HG03159 (cell line): ENCODE measurements around the gene TEAD3.
"Not testable (repeated sequence)": the region's sequence is repeated elsewhere in the genome, so short reads cannot be mapped to it uniquely, and the experiment has no call there.

Experiments used
- ATAC-seq: cut with Tn5 transposase; IDR thresholded peaks from one replicate; pipeline ENCODE4 v1.9.1; 2021; ENCODE audit warnings: mild to moderate bottlenecking, moderate library complexity; ENCODE audit not compliant: unreplicated experiment

The TEAD3 gene

DNA sequence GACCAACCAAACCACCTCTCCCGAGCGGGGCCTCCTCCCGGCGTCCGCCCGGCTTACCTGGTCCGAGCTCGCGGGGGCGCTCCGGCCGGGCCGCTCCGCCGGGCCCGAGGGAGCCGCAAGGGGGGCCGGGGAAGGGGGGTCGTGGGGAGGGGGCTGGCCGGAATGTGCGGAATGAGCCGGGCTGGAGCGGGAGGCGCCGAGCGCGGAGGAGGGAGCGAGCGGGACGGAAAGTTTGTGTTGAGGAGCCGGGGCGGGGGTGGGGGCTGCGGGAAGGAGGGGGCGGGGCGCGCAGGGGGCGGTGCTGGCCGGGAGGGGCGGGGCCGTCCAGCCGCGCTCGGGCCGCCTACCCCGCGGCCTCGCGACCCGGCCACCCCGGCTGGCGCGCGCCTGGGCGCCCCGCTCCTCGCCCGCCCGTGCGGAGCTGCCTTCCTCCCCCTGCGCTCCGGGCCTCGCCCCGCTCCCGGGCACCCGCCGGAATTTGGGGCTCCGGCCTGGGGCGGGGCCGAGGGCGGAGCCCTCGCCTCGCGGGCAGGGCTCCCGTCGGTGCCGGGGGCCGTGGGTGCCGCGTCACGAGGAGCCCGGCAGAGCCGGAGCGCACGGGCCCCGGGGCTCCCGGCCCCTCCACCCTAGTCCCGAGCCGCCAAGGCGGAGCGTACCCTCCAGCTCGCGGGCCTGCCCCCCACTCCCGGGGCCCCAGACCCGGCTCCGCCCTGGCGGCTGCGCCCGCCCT lies at the start of gene TEAD3:
TSS of gene TEAD3 (minus strand) at position 239 of the 730 bp plus-strand sequence.
- ATAC-seq, result peak; percentile 53

DNA sequence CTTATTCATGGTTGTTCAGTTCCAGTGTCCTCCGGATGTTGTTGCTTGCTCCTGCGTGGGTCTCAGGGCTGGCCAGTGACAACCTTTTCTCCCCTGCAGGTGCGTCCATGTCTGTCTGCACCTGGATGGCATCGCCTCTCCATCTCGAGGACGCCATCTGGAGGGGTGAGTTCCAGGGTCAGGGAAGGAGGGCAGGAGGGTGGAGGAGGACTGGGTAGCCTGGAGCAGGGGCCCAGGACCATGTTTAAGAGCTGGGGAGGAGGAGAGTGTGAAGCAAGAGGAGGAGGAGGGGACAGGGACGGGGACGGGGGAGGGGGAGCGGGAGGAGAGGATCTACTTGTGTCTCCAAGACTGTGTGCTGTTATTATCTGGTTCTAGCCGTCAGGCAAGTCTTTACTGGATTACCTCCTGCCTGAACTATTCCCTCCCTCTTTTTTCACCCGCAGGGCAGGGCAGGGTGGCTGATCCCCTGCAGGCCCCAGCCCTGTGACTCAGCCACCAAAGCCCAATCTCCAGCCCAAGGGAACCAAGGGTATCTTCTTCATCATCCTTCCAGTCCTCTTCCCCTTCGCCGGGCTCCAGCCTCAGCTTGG lies 48.0 kb upstream of the TEAD3 start:
- no peak for ATAC-seq

- ATAC-seq, result no peak
These were observed 46.7 kb upstream of the TEAD3 start for GRCh38 chr6:35543459-35544193.

GRCh38 chr6:35541836-35542235 lies 45.0 kb upstream of the TEAD3 start:
- no peak for ATAC-seq

DNA sequence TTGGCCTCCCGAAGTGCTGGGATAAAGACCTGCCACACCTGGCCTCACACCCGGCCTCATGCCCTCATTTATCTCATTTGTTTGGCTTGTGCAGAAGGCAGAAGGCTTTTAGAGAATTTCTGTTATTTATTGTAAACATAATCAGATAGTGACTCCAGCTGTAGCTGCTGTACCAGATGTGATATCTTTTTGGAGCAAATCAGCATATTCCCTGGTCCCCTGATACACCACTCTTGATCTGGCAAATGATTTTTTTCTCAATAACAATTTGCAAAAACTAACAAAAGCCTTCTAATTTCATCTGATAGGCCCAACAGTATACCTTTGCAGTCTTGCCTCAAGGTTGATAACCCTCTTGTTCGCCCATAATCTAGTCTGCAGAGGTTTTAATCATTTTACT lies 42.3 kb upstream of the TEAD3 start:
- no peak for ATAC-seq

DNA sequence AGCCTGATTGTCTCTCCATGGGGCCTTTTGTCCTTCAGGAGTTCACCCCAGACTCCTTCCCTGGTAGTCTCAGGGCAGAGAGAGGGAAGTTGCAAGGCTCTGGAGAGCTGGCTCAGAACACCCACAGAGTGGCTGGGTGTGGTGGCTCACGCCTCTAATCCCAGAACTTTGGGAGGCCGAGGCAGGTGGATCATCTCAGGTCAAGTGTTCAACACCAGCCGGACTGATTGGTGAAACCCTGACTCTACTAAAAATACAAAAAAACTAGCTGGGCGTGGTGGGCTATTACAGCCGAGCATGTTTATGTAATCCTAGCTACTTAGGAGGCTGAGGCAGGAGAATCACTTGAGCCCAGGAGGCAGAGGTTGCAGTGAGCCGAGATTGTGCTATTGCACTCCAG lies 39.0 kb upstream of the TEAD3 start:
- not testable (repeated sequence) for ATAC-seq

DNA sequence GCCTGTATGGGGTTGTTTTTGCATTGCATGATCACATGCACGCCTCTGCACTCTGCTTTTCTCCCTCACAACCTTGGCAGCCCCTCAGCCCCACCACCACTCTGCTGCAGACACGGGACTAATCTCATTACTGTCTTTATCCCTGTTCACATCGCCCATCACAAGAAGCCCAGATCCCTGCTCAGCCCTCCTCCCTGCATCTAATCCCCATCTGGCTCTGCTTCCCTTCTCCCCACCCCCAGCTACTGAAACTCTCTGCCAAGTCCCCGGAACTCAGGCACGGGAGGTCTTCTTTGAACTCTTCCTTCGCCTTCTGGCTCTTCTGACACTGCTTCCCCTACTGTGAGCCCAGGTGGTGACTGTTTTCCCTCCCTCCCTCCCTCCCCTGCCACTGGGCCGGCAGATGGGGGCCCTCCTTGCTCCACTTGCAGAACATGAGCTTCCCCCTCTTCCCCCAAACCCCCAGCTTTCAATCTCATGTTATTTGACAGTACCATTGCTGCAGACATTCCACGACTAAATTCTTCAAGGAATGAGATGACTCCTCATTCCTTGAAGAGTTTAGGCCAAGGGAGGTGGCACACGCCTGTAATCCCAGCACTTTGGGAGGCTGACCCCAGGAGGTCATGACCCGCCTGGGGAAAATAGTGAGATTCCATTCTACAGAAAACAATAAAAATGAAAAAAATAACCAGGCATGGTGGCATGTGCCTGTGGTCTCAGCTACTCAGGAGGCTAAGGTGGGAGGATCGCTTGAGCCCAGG lies 37.7 kb upstream of the TEAD3 start:
- ATAC-seq, result no peak

DNA sequence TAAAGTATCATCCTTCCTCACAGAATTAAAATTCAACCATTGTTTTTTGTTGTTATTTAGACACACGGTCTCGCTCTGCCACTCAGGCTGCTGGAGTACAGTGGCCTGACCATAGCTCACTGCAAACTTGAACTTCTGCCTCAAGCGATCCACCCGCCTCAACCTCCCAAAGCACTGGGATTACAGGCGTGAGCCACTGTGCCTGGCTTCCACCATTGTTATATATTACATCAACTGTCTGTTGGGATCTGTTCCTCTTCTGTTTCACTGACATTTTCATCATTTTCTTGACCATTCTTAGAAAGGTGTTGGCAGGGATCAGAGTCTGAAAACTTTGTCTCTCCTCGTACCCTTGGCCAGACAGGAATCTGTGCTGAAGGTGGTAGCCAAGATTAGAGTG lies 37.1 kb upstream of the TEAD3 start:
- no peak for ATAC-seq

- no peak for ATAC-seq
These were observed 35.2 kb upstream of the TEAD3 start for GRCh38 chr6:35532126-35532525.

GRCh38 chr6:35524380-35525020 lies 27.6 kb upstream of the TEAD3 start:
- no peak for ATAC-seq

GRCh38 chr6:35522660-35523658 lies 26.1 kb upstream of the TEAD3 start:
- peak; percentile 57 for ATAC-seq

DNA sequence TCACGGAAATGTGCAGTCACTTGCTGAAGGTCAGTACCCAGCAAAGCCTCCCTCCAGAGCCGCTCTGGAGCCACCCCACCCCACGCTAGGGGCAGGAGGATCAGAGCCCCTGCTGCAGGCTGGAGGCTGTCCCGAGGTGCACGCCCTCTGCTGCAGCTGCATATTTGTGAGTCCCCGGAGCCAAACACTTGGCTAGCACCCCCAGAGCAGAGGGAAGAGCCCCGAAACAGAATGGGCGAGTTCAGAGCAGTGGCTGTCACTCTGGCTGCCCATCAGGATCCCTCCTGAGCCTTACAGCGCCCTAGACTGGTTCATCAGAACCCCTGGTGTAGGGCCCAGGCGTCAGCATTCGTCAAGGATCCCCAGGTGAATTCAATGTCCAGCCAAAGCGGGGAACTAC lies 25.3 kb upstream of the TEAD3 start:
- ATAC-seq, result no peak

DNA sequence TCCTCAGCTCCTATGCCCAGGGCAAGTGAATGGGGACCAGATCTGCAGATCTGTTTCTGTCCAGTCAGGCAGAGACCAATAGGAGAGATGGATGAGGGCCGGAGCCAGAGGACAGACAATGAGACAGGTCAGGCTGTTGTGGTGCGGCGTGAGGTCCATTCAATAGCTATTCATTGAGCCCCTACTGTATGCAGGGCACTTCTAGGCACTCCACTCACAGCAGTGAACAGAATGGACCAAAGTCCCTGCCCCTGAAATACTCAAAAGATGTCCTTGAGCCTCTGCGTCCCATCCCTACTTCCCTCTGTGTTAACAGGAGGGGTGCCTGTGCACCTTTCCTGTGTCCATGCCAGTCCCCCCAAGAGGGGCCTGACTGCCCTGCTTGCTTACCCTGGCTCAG lies 24.4 kb upstream of the TEAD3 start:
- no peak for ATAC-seq

DNA sequence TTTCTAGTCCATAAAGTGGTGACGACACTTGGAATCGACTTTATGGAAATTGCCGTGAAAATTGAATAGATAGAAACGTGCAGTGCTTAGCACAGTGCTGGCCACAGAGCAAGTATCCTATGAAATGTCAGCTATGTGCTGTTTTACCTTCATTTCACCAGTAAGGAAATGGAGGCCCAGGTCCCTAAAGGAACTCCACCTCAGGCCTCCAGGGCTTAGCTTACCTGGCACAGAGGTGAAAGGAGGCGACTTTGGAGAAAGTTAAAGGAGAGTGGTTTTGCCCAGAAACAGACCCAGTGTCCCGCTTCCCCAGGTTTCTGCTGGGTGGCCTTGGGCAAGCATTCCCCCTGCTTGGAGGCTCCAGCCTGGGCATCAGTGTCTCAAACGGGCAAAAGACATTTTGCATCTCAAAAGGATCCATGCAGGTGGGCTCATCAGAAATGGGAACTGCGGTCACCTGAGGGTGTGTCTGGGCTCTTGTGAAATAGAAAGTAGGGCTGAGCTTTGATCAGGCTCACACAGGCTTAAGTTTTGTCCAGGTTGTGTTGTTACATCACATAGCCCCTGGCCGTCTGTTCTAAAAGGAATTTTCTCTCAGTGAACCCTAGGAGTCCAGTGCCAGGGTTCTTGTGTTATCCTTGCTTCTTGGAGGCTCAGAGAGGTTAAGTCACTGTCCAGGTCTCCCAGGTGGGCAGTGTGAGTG lies 22.6 kb upstream of the TEAD3 start:
- ATAC-seq, result no peak

DNA sequence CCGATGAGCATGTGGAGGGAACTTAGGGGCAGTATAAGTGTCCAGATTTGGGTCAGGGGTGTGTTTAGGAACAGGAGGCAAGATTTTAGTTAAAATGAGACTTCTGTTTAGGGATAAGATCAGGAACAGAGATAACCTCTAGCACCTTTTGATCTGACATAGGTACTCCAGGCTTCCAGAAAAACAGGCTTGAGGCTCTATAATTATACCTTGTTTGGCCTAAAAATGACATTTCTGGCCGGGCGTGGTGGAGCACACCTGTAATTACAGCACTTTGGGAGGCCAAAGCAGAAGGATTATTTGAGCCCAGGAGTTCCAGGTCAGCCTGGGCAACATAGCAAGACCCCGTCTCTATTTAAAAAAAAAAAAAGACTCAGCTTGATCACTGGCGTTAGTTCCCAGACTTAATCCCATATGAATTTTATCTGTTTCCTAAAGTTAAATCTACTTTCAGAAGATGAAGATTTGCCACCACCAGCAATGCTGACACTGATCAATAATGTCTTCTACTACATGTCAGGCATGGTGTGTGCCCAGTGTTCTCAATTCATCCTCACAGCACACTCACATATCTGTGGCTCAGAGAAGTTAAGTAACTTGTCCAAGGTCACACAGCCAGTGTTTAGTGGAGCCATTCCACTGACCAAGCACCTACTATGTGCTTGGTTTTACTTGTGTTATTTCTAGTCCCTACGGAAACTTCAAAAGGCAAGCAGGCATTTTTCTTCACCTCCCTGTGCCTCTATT lies 21.9 kb upstream of the TEAD3 start:
- ATAC-seq, result no peak

DNA sequence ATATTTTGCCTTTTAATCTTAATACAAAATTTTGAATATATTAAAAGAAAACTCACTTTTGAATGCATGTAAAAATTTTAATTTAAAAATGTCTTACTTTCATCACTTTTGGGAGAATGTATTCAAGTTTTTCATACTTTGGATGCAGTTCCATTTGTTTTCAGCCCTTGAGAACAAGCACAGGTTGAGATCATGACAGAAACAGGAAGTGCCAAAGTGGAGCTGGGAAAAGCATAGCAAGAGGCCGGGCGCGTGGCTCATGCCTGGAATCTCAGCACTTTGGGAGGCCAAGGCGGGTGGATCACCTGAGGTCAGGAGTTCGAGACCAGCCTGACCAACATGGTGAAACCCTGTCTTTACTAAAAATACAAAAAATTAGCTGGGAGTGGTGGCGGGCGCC lies 21.1 kb upstream of the TEAD3 start:
- ATAC-seq, result not testable (repeated sequence)

- no peak for ATAC-seq
These were observed 19.8 kb upstream of the TEAD3 start for GRCh38 chr6:35516712-35517111.

- ATAC-seq, result not testable (repeated sequence)
These were observed 19.1 kb upstream of the TEAD3 start for GRCh38 chr6:35515939-35516338.
